ENCODE data around the gene ZNF512.
A peak's percentile ranks its signal among the peaks of the same experiment; 100 is the strongest.
"Not testable (repeated sequence)": the region's sequence is repeated elsewhere in the genome, so short reads cannot be mapped to it uniquely, and the experiment has no call there.

Gene ZNF512, protein sequence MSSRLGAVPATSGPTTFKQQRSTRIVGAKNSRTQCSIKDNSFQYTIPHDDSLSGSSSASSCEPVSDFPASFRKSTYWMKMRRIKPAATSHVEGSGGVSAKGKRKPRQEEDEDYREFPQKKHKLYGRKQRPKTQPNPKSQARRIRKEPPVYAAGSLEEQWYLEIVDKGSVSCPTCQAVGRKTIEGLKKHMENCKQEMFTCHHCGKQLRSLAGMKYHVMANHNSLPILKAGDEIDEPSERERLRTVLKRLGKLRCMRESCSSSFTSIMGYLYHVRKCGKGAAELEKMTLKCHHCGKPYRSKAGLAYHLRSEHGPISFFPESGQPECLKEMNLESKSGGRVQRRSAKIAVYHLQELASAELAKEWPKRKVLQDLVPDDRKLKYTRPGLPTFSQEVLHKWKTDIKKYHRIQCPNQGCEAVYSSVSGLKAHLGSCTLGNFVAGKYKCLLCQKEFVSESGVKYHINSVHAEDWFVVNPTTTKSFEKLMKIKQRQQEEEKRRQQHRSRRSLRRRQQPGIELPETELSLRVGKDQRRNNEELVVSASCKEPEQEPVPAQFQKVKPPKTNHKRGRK

DNA sequence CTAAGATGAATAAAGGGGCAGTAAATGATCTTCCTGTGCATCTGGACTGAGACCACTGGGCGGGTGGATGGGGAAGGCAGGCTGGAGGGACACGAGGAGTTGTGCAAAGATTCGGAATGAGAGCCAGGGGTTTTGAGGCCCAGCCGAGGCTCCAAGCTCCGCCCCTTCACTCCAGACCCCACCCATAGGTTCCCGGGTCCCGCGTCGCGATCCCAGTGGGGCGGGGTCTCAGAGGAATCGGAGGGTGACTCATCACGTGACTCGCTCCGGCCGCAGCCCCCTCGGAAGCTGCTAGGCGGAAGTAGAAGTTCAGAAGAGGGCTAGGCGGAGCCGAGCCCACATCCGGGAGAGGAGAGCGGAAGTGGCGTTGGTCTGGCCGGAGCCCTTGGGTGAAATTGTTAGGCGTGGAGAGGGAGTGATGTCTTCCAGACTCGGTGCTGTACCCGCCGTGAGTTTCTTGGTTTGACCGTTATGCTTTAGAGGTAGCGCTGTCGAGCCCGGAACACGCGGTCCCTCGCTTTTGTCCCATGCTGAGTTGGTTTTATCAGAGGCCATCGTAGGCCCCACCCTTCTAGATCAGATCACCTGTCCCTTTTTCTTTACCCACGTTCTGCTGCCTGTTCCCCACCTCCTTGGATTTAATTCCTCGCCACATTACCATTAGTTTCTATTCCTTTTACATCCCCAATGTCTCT lies at the start of gene ZNF512:
Gene ZNF512 (plus strand): TSS at position 348 of the 695 bp plus-strand sequence. CDS start 71 bp downstream, at position 419.
- Mint-ChIP-seq H3K4me3 (peak within 1 kb of the TSS; percentile 81), H3K4me1 (peaks cover 48% of the 10 kb centered on the region), H3K36me3 (ENCODE audit: insufficient read depth) (peaks cover 8% of the 10 kb centered on the region), H3K27me3 (no peaks in the 10 kb centered on the region), H3K9me3 (no peaks in the 10 kb centered on the region), H3K27ac (ENCODE audit: low read depth) (peak within 1 kb of the TSS; percentile 78)
- DNase-seq (ENCODE audit: low spot score in 2 of 2) (peak; percentile 48 to 51), ATAC-seq (replicated peaks; ENCODE audit: extremely low read depth, poor library complexity, severe bottlenecking) (peak; percentile 86)

DNA sequence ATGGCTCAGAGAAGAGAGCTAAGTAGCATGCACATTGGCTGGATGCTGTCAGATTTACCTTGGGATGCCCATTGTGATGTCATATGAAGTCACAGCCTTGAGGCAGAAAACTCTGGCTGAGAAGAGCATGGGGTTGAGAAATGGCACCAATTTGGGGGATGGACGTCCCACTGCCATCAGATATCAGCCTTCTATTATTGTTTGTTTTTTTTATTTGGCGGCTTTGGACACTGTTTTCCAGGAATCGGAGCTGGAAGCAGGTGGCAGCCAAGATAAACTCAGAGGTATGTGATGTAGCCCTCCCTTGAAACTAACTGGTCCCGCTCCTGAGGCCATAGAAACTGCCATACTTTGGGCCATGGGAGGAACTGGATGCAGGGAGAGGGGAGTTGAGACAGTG lies 45.6 kb upstream of the ZNF512 start:
- no peak overlapping the region for H3K4me3 Mint-ChIP-seq
- H3K27ac Mint-ChIP-seq (ENCODE audit: low read depth): no peak overlapping the region
- ATAC-seq (replicated peaks; ENCODE audit: extremely low read depth, poor library complexity, severe bottlenecking) (no peak), DNase-seq (ENCODE audit: low spot score in 2 of 2) (no peak)
- H3K4me1 Mint-ChIP-seq: no peaks in the 10 kb centered on the region
- H3K36me3 Mint-ChIP-seq (ENCODE audit: insufficient read depth): no peaks in the 10 kb centered on the region
- no peaks in the 10 kb centered on the region for H3K9me3 Mint-ChIP-seq
- peaks cover 24% of the 10 kb centered on the region for H3K27me3 Mint-ChIP-seq

DNA sequence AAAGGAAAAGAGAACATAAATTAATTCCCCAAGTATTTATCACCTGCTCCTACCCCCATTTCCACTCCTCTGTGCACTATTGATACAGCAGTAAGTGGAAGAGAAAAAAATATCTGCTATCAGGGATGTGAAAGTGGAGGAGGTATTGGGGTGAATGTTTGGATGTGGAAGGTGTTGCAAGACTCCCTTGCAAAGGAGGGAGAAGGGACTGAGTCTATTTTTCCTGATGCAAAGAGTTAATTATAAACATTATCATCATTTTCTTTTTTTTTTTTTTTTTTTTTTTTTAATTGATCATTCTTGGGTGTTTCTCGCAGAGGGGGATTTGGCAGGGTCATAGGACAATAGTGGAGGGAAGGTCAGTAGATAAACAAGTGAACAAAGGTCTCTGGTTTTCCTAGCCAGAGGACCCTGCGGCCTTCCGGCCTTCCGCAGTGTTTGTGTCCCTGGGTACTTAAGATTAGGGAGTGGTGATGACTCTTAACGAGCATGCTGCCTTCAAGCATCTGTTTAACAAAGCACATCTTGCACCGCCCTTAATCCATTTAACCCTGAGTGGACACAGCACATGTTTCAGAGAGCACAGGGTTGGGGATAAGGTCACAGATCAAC lies 43.9 kb upstream of the ZNF512 start:
- not testable (repeated sequence) for H3K4me3 Mint-ChIP-seq; H3K36me3 Mint-ChIP-seq (ENCODE audit: insufficient read depth); ATAC-seq (replicated peaks; ENCODE audit: extremely low read depth, poor library complexity, severe bottlenecking); H3K27ac Mint-ChIP-seq (ENCODE audit: low read depth); H3K4me1 Mint-ChIP-seq; H3K9me3 Mint-ChIP-seq; DNase-seq (ENCODE audit: low spot score in 2 of 2)
- H3K27me3 Mint-ChIP-seq: peaks cover 24% of the 10 kb centered on the region

DNA sequence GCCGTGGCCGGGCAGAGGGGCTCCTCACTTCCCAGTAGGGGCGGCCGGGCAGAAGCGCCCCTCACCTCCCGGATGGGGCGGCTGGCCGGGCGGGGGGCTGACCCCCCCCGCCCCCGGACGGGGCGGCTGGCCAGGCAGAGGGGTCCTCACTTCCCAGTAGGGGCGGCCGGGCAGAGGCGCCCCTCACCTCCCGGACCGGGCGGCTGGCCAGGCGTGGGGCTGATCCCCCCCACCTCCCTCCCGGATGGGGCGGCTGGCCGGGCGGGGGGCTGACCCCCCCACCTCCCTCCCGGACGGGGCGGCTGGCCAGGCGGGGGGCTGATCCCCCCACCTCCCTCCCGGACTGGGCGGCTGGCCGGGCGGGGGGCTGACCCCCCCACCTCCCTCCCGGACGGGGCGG lies 43.2 kb upstream of the ZNF512 start:
- H3K27ac Mint-ChIP-seq (ENCODE audit: low read depth); H3K9me3 Mint-ChIP-seq; H3K36me3 Mint-ChIP-seq (ENCODE audit: insufficient read depth); H3K4me3 Mint-ChIP-seq; ATAC-seq (replicated peaks; ENCODE audit: extremely low read depth, poor library complexity, severe bottlenecking); DNase-seq (ENCODE audit: low spot score in 2 of 2); H3K4me1 Mint-ChIP-seq: not testable (repeated sequence)
- peaks cover 24% of the 10 kb centered on the region for H3K27me3 Mint-ChIP-seq

DNA sequence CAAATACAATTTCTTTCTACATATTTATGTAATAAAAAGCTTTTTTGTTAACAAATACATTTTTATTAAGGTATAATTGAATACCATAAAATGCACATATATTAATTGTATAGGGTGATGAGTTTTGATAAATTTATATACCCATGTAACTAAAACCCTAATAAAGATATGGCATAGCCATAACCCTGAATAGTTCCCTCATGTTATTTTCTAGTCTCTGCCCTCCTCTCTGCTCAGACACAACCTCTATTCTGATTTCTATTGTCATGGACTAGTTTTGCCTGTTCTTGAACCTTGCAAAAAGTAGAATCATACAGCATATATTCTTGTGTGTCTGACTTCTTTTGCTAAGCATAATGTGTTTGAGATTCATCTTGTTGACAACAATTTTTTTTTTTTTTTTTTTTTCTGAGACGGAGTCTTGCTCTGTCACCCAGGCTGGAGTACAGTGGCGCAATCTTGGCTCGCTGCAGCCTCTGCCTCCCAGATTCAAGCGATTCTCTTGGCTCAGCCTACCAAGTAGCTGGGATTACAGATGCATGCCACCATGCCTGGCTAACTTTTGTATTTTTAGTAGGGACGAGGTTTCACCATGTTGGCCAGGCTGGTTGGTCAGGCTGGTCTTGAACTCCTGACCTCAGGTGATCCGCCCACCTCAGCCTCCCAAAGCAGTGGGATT lies 38.6 kb upstream of the ZNF512 start:
- Mint-ChIP-seq H3K4me1 (no peaks in the 10 kb centered on the region), H3K27ac (ENCODE audit: low read depth) (no peak overlapping the region), H3K4me3 (no peak overlapping the region)

DNA sequence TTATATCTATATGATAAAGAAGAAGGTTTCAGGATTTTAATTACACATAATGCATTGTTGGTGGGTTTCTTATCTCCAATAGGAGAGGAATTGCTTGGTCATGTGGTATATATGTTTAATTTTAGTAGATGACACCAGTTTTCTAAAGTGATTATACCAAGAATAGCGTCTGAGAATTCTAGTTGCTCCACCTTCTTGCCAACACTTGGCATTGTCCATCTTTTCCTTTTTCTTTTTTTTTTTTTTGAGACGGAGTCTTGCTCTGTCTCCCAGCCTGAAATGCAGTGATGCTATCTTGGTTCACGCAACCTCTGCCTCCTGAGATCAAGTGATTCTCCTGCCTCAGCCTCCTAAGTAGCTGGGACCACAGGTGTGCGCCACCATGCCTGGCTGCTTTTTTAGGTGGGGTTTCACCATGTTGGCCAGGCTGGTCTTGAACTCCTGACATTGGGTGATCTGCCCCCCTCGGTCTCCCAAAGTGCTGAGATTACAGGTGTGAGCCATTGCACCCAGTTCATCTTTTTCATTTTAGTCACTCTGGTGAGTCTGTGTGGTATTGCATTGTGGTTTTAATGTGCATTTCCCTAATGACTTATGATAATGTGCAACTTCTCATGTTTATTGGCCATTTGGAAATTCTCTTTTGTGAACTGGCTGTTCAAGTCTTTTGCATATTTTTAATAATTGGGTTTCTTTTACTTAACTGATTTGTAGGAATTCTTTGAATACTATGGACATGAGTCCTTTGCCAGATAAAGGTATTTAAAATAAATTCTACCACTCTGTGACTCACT lies 37.3 kb upstream of the ZNF512 start:
- no peaks in the 10 kb centered on the region for H3K36me3 Mint-ChIP-seq (ENCODE audit: insufficient read depth)
- no peaks in the 10 kb centered on the region for H3K4me1 Mint-ChIP-seq
- H3K9me3 Mint-ChIP-seq: no peaks in the 10 kb centered on the region
- no peaks in the 10 kb centered on the region for H3K27me3 Mint-ChIP-seq
- H3K27ac Mint-ChIP-seq (ENCODE audit: low read depth): no peak overlapping the region
- H3K4me3 Mint-ChIP-seq: no peak overlapping the region
- no peak for DNase-seq (ENCODE audit: low spot score in 2 of 2)
- ATAC-seq (replicated peaks; ENCODE audit: extremely low read depth, poor library complexity, severe bottlenecking): no peak

More for the DNA sequence above, 38.6 kb upstream of the ZNF512 start:
- no peaks in the 10 kb centered on the region for H3K36me3 Mint-ChIP-seq (ENCODE audit: insufficient read depth)
- no peaks in the 10 kb centered on the region for H3K9me3 Mint-ChIP-seq
- no peak for DNase-seq (ENCODE audit: low spot score in 2 of 2)
- ATAC-seq (replicated peaks; ENCODE audit: extremely low read depth, poor library complexity, severe bottlenecking): no peak
- H3K27me3 Mint-ChIP-seq: no peaks in the 10 kb centered on the region

DNA sequence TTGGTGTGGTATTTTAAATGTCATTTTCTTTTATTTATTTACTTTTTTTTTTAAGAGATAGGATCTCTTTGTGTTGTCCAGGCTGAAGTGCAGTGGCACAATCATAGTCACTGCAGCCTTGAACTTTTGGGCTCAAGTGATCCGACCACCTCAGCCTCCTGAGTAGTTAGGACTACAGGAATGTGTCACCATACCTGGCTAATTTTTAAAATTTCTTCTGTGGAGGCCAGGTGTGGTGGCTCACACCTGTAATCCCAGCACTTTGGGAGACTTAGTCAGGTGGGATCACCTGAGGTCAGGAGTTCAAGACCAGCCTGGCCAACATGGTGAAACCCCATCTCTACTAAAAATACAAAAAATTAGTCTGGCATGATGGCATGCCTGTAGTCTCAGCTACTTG lies 33.5 kb upstream of the ZNF512 start:
- DNase-seq (ENCODE audit: low spot score in 2 of 2): no peak
- peaks cover 14% of the 10 kb centered on the region for H3K27me3 Mint-ChIP-seq
- H3K9me3 Mint-ChIP-seq: no peaks in the 10 kb centered on the region
- no peak overlapping the region for H3K4me3 Mint-ChIP-seq
- H3K36me3 Mint-ChIP-seq (ENCODE audit: insufficient read depth): no peaks in the 10 kb centered on the region
- H3K4me1 Mint-ChIP-seq: no peaks in the 10 kb centered on the region
- ATAC-seq (replicated peaks; ENCODE audit: extremely low read depth, poor library complexity, severe bottlenecking): no peak
- no peak overlapping the region for H3K27ac Mint-ChIP-seq (ENCODE audit: low read depth)

DNA sequence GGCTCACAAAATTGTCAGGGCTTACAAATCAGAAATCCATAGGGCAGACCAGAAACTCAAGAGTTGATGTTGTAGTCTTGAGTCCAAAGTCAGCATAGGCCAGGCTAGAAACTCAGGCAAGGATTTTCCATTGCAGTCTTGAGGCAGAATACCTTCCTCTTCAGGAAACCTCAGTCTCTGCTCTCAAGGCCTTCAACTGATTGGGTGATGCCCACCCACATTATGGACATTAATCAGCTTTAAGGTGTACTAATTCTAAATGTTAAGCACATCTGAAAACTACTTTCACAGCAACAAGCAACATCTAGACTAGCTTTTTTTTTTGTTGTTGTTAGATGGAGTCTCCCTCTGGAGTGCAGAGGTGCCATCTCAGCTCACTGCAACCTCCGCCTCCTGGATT lies 31.3 kb upstream of the ZNF512 start:
- no peaks in the 10 kb centered on the region for H3K9me3 Mint-ChIP-seq
- DNase-seq (ENCODE audit: low spot score in 2 of 2): no peak
- no peaks in the 10 kb centered on the region for H3K4me1 Mint-ChIP-seq
- peaks cover 16% of the 10 kb centered on the region for H3K27me3 Mint-ChIP-seq
- no peak overlapping the region for H3K4me3 Mint-ChIP-seq
- no peak for ATAC-seq (replicated peaks; ENCODE audit: extremely low read depth, poor library complexity, severe bottlenecking)
- no peak overlapping the region for H3K27ac Mint-ChIP-seq (ENCODE audit: low read depth)
- no peaks in the 10 kb centered on the region for H3K36me3 Mint-ChIP-seq (ENCODE audit: insufficient read depth)

DNA sequence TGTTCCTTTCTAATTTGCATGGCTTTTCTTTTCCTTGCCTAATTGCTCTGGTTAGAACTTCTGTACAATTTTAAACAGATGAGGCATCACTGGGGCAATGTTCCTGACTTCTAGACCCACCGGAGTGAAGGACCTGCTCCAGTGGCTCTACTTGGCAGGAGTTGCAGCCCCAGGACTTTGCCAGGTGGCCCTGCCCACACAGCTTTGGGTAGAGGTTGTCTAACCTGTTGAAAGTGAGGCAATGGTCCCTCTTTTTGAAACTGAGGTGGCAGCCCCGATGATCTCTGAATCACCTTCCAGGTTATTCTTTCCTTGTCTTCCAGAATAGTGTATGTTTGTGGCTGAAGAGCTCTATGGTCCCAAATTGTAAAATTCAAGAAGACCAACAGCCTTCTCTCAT lies 29.9 kb upstream of the ZNF512 start:
- no peak overlapping the region for H3K4me3 Mint-ChIP-seq
- no peak for ATAC-seq (replicated peaks; ENCODE audit: extremely low read depth, poor library complexity, severe bottlenecking)
- H3K27me3 Mint-ChIP-seq: peaks cover 16% of the 10 kb centered on the region
- no peak overlapping the region for H3K27ac Mint-ChIP-seq (ENCODE audit: low read depth)
- no peaks in the 10 kb centered on the region for H3K4me1 Mint-ChIP-seq
- no peaks in the 10 kb centered on the region for H3K9me3 Mint-ChIP-seq
- no peaks in the 10 kb centered on the region for H3K36me3 Mint-ChIP-seq (ENCODE audit: insufficient read depth)
- DNase-seq (ENCODE audit: low spot score in 2 of 2): no peak

DNA sequence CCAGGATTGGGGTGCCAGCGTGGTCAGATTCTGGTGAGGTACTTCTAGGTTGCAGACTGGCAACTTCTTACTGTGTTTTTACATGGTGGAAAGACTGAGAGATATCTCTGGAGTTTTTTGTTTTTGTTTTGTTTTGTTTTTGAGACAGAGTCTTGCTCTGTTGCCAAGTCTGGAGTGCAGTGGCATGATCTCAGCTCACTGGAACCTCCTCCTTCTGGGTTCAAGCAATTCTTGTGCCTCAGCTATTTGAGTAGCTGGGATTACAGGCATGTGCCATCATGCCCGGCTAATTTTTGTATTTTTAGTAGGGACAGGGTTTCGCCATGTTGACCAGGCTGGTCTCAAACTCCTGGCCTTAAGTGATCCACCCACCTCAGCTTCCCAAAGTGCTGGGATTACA lies 28.4 kb upstream of the ZNF512 start:
- H3K9me3 Mint-ChIP-seq; H3K4me3 Mint-ChIP-seq; ATAC-seq (replicated peaks; ENCODE audit: extremely low read depth, poor library complexity, severe bottlenecking); DNase-seq (ENCODE audit: low spot score in 2 of 2); H3K27ac Mint-ChIP-seq (ENCODE audit: low read depth); H3K4me1 Mint-ChIP-seq; H3K36me3 Mint-ChIP-seq (ENCODE audit: insufficient read depth): not testable (repeated sequence)
- peaks cover 20% of the 10 kb centered on the region for H3K27me3 Mint-ChIP-seq

DNA sequence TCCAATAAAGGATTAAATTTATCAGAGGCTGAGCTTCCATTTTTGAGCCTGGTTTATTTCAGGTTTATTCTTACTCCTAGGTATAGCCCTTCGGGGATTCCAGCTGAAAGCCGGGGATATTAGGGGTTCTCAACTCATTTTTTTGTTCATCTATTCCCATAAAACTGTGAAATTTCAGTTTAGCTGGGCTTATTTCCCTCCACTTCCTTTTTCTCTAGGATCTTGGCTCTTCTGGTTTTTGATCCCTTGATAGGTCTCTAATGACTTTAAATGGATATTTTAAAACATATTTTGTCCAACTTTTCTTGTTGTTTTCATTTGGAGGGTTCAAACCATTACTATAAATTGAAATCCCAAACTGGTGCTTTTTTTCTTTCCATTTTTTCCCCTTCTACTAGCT lies 23.6 kb upstream of the ZNF512 start:
- Mint-ChIP-seq H3K4me3 (no peak overlapping the region), H3K27me3 (peaks cover 29% of the 10 kb centered on the region), H3K4me1 (no peaks in the 10 kb centered on the region), H3K36me3 (ENCODE audit: insufficient read depth) (no peaks in the 10 kb centered on the region), H3K9me3 (no peaks in the 10 kb centered on the region), H3K27ac (ENCODE audit: low read depth) (no peak overlapping the region)
- no peak for ATAC-seq (replicated peaks; ENCODE audit: extremely low read depth, poor library complexity, severe bottlenecking)
- DNase-seq (ENCODE audit: low spot score in 2 of 2): no peak

DNA sequence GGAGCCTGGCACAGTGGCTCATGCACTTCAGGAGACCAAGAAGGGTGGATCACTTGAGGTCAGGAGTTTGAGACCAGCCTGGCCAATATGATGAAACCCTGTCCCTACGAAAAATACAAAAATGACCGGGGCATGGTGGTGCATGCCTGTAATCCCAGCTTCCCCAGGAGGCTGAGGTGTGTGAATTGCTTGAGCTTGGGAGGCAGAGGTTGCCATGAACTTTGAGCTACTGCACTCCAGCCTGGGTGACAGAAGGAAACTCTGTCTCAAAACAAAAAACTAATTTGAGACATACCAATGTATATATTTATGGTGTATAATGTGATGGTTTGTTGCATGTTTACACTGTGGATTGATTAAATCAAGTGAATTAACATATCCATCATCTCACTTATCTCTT lies 21.8 kb upstream of the ZNF512 start:
- DNase-seq (ENCODE audit: low spot score in 2 of 2): no peak
- H3K4me3 Mint-ChIP-seq: no peak overlapping the region
- H3K27me3 Mint-ChIP-seq: peaks cover 45% of the 10 kb centered on the region
- no peak for ATAC-seq (replicated peaks; ENCODE audit: extremely low read depth, poor library complexity, severe bottlenecking)
- no peaks in the 10 kb centered on the region for H3K9me3 Mint-ChIP-seq
- H3K36me3 Mint-ChIP-seq (ENCODE audit: insufficient read depth): no peaks in the 10 kb centered on the region
- H3K27ac Mint-ChIP-seq (ENCODE audit: low read depth): no peak overlapping the region
- no peaks in the 10 kb centered on the region for H3K4me1 Mint-ChIP-seq

Data from central memory CD8-positive, alpha-beta T cell (primary cell).